Activated T-cell treated with anti-CD3 and anti-CD28 coated beads, Interleukin-2, amount 50 U/mL, for 1 hour (primary cell): Measurements from ENCODE around the gene DNM1.
"Not testable (repeated sequence)": the region's sequence is repeated elsewhere in the genome, so short reads cannot be mapped to it uniquely, and the experiment has no call there.

Source experiments
- DNase-seq: peaks from one replicate; pipeline ENCODE4 v3.0.0-alpha.2; 2020

Gene DNM1

DNA sequence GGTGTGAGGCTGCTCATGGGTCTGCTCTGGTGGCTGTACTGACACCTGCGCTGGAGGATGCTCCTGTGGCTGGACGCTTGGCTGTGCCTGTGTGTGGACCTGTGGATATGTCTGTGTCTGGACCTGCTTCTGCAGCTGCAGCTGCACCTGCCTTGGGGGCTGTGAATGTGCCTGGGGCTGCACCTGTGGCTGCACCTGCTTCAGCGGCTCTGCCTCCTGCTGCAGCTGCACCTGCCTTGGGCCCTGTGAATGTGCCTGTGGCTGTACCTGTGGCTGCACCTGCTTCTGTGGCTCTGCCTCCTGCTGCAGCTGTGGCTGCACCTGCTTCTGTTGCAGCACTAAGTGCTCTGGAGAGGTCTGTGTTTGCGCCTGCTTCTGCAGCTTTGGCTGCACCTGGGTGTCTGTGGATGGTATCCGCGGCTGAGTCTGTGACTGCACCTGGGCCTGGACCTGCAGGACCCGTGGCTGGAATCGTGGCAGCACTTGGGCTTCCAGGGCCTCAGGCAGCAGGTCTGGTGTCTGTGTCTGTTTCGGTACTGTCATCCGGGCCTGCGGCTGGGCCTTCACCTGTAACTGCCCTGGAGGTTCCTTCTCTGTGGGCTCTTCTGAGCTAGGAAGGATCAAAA lies 24.3 kb upstream of the DNM1 start:
- DNase-seq, result no peak

- DNase-seq, result no peak
Measured at GRCh38 chr9:128180001-128180400, 23.2 kb upstream of the DNM1 start.

DNA sequence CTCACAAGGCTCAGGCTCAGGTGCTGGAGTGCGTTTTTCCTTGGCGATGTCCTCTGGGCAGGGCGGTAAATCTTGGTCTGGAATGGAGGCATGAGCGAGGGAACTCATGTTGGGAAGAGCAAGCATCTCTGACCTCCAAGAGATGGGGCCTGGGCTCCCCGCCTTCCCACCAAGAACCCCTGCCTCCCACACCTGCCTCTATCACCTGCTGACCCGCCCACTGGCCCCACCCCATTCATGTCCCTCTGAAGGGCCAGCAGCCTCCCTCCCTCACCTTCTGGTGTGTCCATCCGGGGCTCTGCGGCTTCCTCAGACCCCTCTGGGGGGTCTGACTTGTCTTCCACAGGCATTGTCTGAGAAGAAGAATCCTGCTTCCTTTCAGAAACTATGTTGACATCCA lies 22.7 kb upstream of the DNM1 start:
- DNase-seq, result no peak

- not testable (repeated sequence) for DNase-seq
Measured at GRCh38 chr9:128181480-128181879, 21.7 kb upstream of the DNM1 start.

GRCh38 chr9:128182893-128183588 lies 20.1 kb upstream of the DNM1 start:
- no peak for DNase-seq

DNA sequence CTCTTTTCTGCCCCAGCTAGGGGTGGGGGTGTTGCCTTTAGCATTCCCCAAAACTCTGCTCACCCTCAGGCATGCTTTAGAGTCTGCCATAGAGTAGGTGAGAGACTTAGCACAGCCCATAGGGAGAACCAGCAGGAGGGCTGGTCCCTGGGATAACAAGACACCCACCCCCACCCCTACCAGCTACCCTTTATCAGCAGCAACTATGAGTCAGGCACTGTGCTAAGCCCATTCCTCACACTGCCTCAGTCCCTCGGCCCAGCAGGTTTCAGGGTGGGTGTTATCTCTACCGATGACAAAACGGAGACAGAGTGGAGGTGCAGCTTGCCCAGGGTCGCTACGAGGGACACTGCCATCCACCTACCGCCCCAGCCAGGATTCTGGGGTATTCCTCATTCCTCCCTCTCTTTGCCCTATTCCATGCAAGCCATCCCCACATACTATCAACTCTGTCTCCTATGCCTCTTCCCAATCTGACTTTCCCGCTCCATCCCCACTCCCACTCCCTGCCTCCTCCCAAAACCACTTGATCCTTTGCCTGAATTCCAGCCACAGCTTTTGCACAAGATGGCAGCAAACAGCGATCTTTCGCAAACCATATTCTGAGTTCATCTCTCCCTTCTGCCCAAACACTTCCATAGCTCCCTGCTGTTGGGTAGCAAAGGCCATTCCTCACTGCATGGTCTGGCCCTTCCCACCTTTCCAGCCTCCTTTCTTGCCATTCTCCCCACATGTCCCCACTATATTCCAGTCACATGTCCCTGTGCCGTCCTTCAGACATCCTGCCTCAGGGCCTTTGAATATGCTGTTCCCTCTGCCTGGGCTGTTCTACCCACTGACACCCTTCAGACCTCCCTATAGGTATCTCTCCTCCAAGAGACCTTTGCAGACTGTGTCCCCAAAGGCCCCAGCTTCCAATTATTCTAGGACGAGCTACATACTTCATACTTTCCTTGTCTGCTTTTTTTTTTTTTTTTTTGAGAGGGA lies 16.9 kb upstream of the DNM1 start:
- DNase-seq, result no peak

DNA sequence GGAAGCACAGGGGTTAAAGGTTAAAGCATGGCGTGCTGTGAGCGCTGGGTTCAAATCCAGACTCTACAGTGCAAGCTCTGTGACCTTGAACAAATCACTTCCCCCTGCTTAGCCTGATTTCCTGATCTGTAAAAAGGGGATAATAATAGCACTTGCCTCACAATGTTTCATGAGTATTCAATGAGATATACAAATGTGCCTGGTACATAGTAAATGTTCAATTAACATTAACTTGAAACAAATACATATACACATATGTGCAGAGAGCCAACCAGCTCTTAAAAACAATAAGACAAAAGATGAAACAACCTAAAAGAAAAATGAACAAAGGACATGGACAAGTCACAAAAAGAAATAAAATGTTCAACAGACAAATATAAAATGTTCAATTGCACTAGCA lies 15.8 kb upstream of the DNM1 start:
- DNase-seq, result no peak

DNA sequence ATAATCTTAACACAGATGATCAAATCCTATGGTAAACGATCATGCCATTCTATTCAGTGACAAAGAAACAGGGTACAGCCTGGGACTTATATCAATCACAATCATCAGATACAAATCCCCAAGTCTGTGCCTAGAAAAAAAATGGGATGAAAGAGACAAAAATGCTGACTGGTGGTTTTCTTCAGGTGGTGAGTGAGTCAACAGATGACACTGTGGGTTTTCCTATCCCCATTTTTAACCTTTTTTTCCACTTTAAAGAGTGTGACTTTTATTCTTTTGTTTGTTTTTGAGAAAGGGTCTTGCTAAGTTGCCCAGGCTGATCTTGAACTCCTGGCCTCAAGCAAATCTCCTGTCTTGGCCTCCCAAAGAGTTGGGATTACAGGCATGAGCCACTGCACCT lies 15.0 kb upstream of the DNM1 start:
- DNase-seq, result no peak

DNA sequence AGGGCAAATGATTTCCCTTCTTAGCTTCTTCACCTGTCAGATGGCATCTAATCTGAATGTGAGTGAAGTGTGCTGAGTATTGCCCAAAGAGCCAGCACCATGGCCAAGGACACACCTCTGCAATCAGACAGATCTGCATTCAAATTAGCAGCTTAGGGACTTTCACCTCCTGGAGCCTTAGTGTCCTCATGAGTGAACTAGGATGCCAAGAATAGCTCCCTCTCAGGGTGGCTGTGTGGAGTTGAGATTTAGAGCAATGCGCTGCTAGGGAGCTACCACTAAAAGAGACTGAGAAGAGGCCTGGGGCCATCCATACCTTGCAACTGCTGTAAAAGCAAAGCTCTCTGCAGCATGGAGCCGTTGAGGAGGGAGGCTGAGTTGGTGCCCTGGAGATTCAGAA lies 13.2 kb upstream of the DNM1 start:
- no peak for DNase-seq

DNA sequence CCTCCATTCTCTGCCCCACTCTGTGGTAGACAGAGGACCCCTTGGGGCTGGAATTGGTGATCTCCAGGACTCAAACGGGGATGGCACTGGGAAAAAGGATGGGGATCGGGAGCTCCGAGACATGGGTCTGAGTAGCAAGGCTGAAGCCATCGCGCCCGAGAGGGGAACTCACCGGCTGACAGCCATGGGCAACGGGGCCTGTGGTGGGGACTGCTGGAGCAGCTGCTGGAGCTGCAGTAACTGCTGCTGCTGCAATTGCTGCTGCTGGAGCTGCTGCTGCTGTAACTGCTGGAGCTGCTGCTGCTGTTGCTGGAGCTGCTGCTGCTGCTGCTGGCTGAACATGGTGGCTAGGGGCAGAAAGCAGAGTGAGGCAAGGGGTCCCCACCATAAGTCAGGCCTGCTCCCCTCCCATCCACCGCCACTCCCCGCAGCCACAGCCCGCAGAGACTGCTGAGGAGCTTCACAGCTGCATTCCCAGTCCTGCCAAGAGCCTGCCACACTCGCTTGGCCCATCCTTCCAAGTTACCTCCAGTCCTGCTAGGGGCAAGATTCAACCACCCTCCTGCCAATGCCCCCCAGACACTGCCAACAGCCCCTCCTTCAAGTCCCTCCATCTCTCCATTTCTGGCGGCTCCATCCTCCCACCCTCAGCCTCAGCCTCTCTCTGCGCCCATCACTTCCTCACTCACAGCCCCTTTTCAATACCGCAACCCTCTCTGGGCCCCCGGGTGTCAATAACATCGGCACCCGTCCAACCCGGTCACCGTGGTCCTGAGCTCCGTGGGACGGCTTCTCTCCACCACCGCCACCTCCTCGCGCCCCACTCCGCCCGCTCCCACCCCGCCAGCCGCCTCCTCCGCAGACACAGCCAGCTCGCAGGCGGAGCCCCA lies 12.4 kb upstream of the DNM1 start:
- DNase-seq, result no peak

- DNase-seq, result peak; percentile 80
Measured at GRCh38 chr9:128191406-128192046, 11.7 kb upstream of the DNM1 start, which contains the start of gene CIZ1. Gene CIZ1 (minus strand): TSS chr9:128191572. CDS start chr9:128190857, 715 bp downstream.

DNA sequence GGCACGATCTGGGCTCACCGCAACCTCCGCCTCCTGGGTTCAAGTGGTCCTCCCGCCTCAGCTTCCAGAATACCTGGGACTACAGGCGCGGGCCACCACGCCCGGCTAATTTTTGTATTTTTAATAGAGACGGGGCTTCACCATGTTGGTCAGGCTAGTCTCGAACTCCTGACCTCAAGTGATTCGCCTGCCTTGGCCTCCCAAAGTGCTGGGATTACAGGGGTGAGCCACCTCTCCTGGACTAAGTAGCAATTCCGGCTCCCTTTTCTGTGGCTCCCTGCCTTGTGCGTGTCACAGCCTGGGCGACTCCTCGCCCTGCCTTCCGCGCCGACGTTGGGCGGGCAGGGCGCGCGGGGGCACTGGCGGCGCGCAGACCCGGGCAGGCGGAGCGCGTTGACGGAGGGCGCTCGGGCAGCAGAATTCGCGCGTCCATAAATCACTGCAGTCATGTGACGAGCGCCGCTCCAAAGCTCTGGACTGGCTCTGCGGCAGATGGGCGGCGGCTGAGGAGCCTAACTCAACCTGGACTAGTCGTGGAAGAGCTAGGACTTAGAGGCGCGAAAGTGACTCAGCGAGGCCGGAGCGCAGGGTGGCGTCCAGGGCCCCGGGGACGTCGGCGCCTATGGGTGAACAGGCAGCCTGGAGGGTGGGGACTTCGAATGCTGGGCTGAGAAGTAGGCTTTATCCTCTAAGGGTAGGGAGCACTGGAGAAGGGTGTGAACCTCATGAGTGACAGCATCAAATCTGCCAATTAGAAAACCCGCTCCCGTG lies 10.4 kb upstream of the DNM1 start:
- DNase-seq, result no peak

DNA sequence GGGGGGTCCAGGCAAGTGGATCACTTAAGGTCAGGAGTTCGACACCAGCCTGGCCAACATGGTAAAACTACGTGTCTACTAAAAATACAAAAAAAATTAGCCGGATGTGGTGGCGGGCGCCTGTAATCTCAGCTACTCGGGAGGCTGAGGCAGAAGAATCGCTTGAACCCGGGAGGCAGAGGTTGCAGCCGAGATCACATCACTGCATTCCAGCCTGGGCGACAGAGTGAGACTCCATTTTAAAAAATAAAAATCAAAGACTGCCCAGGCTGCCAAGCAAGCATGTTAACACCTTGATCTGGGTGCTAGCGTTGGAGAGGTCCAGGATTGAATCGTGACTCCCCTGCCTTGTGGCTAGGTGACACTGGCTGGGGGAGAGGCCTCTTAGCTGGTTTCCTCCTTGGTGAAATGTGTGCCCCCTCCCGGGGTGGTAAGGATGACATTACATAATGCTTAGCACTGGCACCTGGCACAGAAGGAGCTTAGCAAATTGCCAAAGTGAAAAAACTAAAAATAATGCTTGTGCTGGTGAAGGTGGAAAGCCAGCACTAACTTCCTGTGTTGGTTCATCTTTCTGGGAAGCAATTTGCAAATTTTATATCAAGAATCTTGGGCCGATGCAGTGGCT lies 9.6 kb upstream of the DNM1 start:
- DNase-seq, result no peak

GRCh38 chr9:128201441-128202369 lies 1.5 kb upstream of the DNM1 start:
- no peak for DNase-seq

GRCh38 chr9:128202648-128203023 lies 543 bp upstream of the DNM1 start:
- no peak for DNase-seq

- DNase-seq, result peak; percentile 48
Measured at GRCh38 chr9:128203707-128204551, 750 bp downstream of the DNM1 start.

GRCh38 chr9:128204858-128205257 lies 1.7 kb downstream of the DNM1 start:
- no peak for DNase-seq

- no peak for DNase-seq
Measured at GRCh38 chr9:128205296-128205944, 2.2 kb downstream of the DNM1 start.
